Measurements from ENCODE around the gene PAM. TPM values are rescaled to one million over a fixed set of nuclear protein-coding genes. Genes with fewer than 3 reads are reported as not detected.

The PAM gene
- total RNA-seq, 2 experiments from 2014 or later = 15.1 to 16.1 TPM

- Histone ChIP-seq H3K9me3 (ENCODE audit: control insufficient read depth in 1 of 2, insufficient read depth in 1 of 2, low read length in 2 of 2) (no peaks in the 10 kb centered on the region), H3K4me1 (ENCODE audit: insufficient read depth, low read length) (no peaks in the 10 kb centered on the region), H3K27ac (ENCODE audit: low read depth in 1 of 2, low read length in 2 of 2) (no peak overlapping the region), H3K36me3 (ENCODE audit: insufficient read depth, low read length) (no peaks in the 10 kb centered on the region), H3K4me3 (ENCODE audit: low read length) (no peak overlapping the region), H3K27me3 (ENCODE audit: control insufficient read depth in 1 of 2, insufficient read depth in 2 of 2, low read length in 2 of 2) (no peaks in the 10 kb centered on the region)
- TF ChIP-seq, protein P1, sequence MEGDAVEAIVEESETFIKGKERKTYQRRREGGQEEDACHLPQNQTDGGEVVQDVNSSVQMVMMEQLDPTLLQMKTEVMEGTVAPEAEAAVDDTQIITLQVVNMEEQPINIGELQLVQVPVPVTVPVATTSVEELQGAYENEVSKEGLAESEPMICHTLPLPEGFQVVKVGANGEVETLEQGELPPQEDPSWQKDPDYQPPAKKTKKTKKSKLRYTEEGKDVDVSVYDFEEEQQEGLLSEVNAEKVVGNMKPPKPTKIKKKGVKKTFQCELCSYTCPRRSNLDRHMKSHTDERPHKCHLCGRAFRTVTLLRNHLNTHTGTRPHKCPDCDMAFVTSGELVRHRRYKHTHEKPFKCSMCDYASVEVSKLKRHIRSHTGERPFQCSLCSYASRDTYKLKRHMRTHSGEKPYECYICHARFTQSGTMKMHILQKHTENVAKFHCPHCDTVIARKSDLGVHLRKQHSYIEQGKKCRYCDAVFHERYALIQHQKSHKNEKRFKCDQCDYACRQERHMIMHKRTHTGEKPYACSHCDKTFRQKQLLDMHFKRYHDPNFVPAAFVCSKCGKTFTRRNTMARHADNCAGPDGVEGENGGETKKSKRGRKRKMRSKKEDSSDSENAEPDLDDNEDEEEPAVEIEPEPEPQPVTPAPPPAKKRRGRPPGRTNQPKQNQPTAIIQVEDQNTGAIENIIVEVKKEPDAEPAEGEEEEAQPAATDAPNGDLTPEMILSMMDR (IDR thresholded peaks at IDR 0.05) = no peak
- CTCF ChIA-PET = no interaction called here
- Mint-ChIP-seq H3K4me1 (ENCODE audit: low read depth) (peaks cover 18% of the 10 kb centered on the region), H3K4me3 (no peak overlapping the region), H3K9me3 (no peaks in the 10 kb centered on the region), H3K27ac (no peak overlapping the region), H3K27me3 (no peaks in the 10 kb centered on the region), H3K36me3 (ENCODE audit: low read depth) (no peaks in the 10 kb centered on the region)
- POLR2A ChIA-PET = no interaction called here
- DNase-seq (no peak), ATAC-seq (ENCODE audit: poor library complexity) (no peak)
- intact Hi-C loops (cut with DNase I, micrococcal nuclease) = no loop called here
Observed at GRCh38 chr5:102818934-102819333, 63.8 kb downstream of the PAM start.

GRCh38 chr5:102819634-102820033 lies 64.5 kb downstream of the PAM start:
- Mint-ChIP-seq H3K36me3 (ENCODE audit: low read depth) (no peaks in the 10 kb centered on the region), H3K27ac (no peak overlapping the region)
- TF ChIP-seq, protein P1 (IDR thresholded peaks at IDR 0.05) = no peak

GRCh38 chr5:102823441-102823874 lies 68.4 kb downstream of the PAM start:
- Histone ChIP-seq H3K4me3 (ENCODE audit: low read length) (no peak overlapping the region), H3K4me1 (ENCODE audit: insufficient read depth, low read length) (peaks cover 4% of the 10 kb centered on the region), H3K27me3 (ENCODE audit: control insufficient read depth in 1 of 2, insufficient read depth in 2 of 2, low read length in 2 of 2) (no peaks in the 10 kb centered on the region), H3K9me3 (ENCODE audit: control insufficient read depth in 1 of 2, insufficient read depth in 1 of 2, low read length in 2 of 2) (no peaks in the 10 kb centered on the region), H3K27ac (ENCODE audit: low read depth in 1 of 2, low read length in 2 of 2) (no peak overlapping the region), H3K36me3 (ENCODE audit: insufficient read depth, low read length) (no peaks in the 10 kb centered on the region)
- Mint-ChIP-seq H3K27me3 (no peaks in the 10 kb centered on the region), H3K4me3 (no peak overlapping the region), H3K4me1 (ENCODE audit: low read depth) (peaks cover 14% of the 10 kb centered on the region), H3K27ac (no peak overlapping the region), H3K36me3 (ENCODE audit: low read depth) (no peaks in the 10 kb centered on the region), H3K9me3 (no peaks in the 10 kb centered on the region)
- CTCF ChIA-PET = no interaction called here
- no peak for ATAC-seq (ENCODE audit: poor library complexity)
- TF ChIP-seq, protein P1 (IDR thresholded peaks at IDR 0.05) = no peak
- no peak for DNase-seq
- intact Hi-C loops (cut with DNase I, micrococcal nuclease) = no loop called here
- POLR2A ChIA-PET = no interaction called here

More at GRCh38 chr5:102819634-102820033, 64.5 kb downstream of the PAM start:
- ATAC-seq (ENCODE audit: poor library complexity) (no peak), DNase-seq (no peak)
- no peaks in the 10 kb centered on the region for H3K4me1 ChIP-seq (ENCODE audit: insufficient read depth, low read length)
- H3K9me3 ChIP-seq (ENCODE audit: control insufficient read depth in 1 of 2, insufficient read depth in 1 of 2, low read length in 2 of 2) = no peaks in the 10 kb centered on the region
- H3K4me3 ChIP-seq (ENCODE audit: low read length) = no peak overlapping the region
- ChIA-PET POLR2A (interaction anchor here (0.5 to 1.4 kb wide), 2 partner anchors 12 to 105 kb away, joined by 3 to 4 read pairs; no protein-coding TSS in a partner anchor), CTCF (no interaction called here)
- Mint-ChIP-seq H3K27me3 (no peaks in the 10 kb centered on the region), H3K4me1 (ENCODE audit: low read depth) (peaks cover 17% of the 10 kb centered on the region), H3K9me3 (no peaks in the 10 kb centered on the region), H3K4me3 (no peak overlapping the region)
- intact Hi-C loops (cut with DNase I, micrococcal nuclease) = no loop called here
- H3K36me3 ChIP-seq (ENCODE audit: insufficient read depth, low read length) = no peaks in the 10 kb centered on the region
- H3K27me3 ChIP-seq (ENCODE audit: control insufficient read depth in 1 of 2, insufficient read depth in 2 of 2, low read length in 2 of 2) = no peaks in the 10 kb centered on the region
- no peak overlapping the region for H3K27ac ChIP-seq (ENCODE audit: low read depth in 1 of 2, low read length in 2 of 2)

All from CD4-positive, alpha-beta T cell (primary cell).